WTC11 (cell line): ENCODE measurements around the gene THOP1. TPM values are rescaled to one million over a fixed set of nuclear protein-coding genes. Genes with fewer than 3 reads are reported as not detected.

Experiments
- ATAC-seq: fragments of 200-7000 bp; cut with Tn5 transposase; 2 replicates; pipeline ENCODE4 v1.10.0; 2021; ENCODE audit warnings: mild to moderate bottlenecking, moderate library complexity
- CTCF ChIA-PET: fragments of 300-600 bp; sonication (Branson Sonifier 250); formaldehyde crosslinking; loops from one replicate; lab custom pipeline; 2021; ENCODE audit warnings: antibody characterized with exemption; lab: Charles Lee
- POLR2A ChIA-PET: fragments of 350-600 bp; sonication (Branson Sonifier 250); formaldehyde crosslinking; loops from one replicate; lab custom pipeline; 2021; ENCODE audit warnings: antibody characterized with exemption; lab: Charles Lee
- DNase-seq: peaks from one replicate; pipeline ENCODE4 v3.0.0; 2021; ENCODE audit warnings: low spot score
- H3K27ac Mint-ChIP-seq: 2 replicates; pipeline ENCODE4 v1.8.0; 2021; ENCODE audit warnings: mixed read lengths
- H3K27me3 Mint-ChIP-seq: 2 replicates; pipeline ENCODE4 v1.8.0; 2021; ENCODE audit warnings: low read depth, mild to moderate bottlenecking, moderate library complexity, mixed read lengths
- H3K36me3 Mint-ChIP-seq: 2 replicates; pipeline ENCODE4 v1.8.0; 2021; ENCODE audit warnings: mixed read lengths
- H3K4me1 Mint-ChIP-seq: 2 replicates; pipeline ENCODE4 v1.8.0; 2022; ENCODE audit warnings: mixed read lengths
- H3K4me3 Mint-ChIP-seq: 2 replicates; pipeline ENCODE4 v1.8.0; 2021; ENCODE audit warnings: mild to moderate bottlenecking, moderate library complexity, mixed read lengths
- H3K9me3 Mint-ChIP-seq: 2 replicates; pipeline ENCODE4 v1.8.0; 2021; ENCODE audit warnings: mixed read lengths
- CBFB ChIP-seq: sonication (generic); formaldehyde crosslinking; IDR thresholded peaks from 2 replicates; pipeline ENCODE4 v1.8.1; 2022; ENCODE audit warnings: mild to moderate bottlenecking, low read depth, missing genetic modification reagents
- CREB1 ChIP-seq: sonication (generic); formaldehyde crosslinking; IDR thresholded peaks from 2 replicates; pipeline ENCODE4 v1.8.0; 2023; ENCODE audit warnings: mild to moderate bottlenecking, missing genetic modification reagents
- FOXJ3 ChIP-seq: sonication (generic); formaldehyde crosslinking; IDR thresholded peaks from 2 replicates; pipeline ENCODE4 v1.9.0; 2021; ENCODE audit warnings: missing genetic modification reagents, mild to moderate bottlenecking, borderline replicate concordance
- FOXP1 ChIP-seq: sonication (generic); formaldehyde crosslinking; IDR thresholded peaks from 2 replicates; pipeline ENCODE4 v1.8.0; 2022; ENCODE audit warnings: missing genetic modification reagents, mild to moderate bottlenecking, moderate library complexity, borderline replicate concordance
- GRHL2 ChIP-seq: fragments of 250-450 bp; sonication (Bioruptor Pico); IDR thresholded peaks from 2 replicates; pipeline ENCODE4 v1.8.0; 2022; ENCODE audit warnings: mild to moderate bottlenecking, moderate library complexity; ENCODE audit not compliant: insufficient replicate concordance, severe bottlenecking
- KAT7 ChIP-seq: sonication (generic); formaldehyde crosslinking; IDR thresholded peaks from 2 replicates; pipeline ENCODE4 v1.8.1; 2023; ENCODE audit warnings: missing genetic modification reagents, mild to moderate bottlenecking, borderline replicate concordance
- MXD4 ChIP-seq: fragments of 250-450 bp; sonication (Bioruptor Pico); IDR thresholded peaks from 2 replicates; pipeline ENCODE4 v1.8.0; 2021; ENCODE audit warnings: mild to moderate bottlenecking, moderate library complexity, borderline replicate concordance
- PRRX2 ChIP-seq: fragments of 250-450 bp; sonication (Bioruptor Pico); IDR thresholded peaks from 2 replicates; pipeline ENCODE4 v1.8.0; 2021; ENCODE audit warnings: mild to moderate bottlenecking
- SMAD3 ChIP-seq: sonication (generic); formaldehyde crosslinking; IDR thresholded peaks from 2 replicates; pipeline ENCODE4 v1.8.0; 2022; ENCODE audit warnings: missing genetic modification reagents, mild to moderate bottlenecking, borderline replicate concordance
- SMAD4 ChIP-seq: sonication (generic); formaldehyde crosslinking; IDR thresholded peaks from 2 replicates; pipeline ENCODE4 v1.8.0; 2022; ENCODE audit warnings: mild to moderate bottlenecking, missing genetic modification reagents
- SOX15 ChIP-seq: fragments of 250-450 bp; sonication (Bioruptor Pico); IDR thresholded peaks from 2 replicates; pipeline ENCODE4 v1.9.0; 2021; ENCODE audit warnings: mild to moderate bottlenecking
- TEAD1 ChIP-seq: sonication (generic); formaldehyde crosslinking; IDR thresholded peaks from 2 replicates; pipeline ENCODE4 v1.8.0; 2022; ENCODE audit warnings: mild to moderate bottlenecking, missing genetic modification reagents
- ZNF219 ChIP-seq: sonication (generic); formaldehyde crosslinking; IDR thresholded peaks from 2 replicates; pipeline ENCODE4 v1.8.0; 2023; ENCODE audit warnings: missing genetic modification reagents, mild to moderate bottlenecking, borderline replicate concordance
- ZNF232 ChIP-seq: sonication (generic); formaldehyde crosslinking; IDR thresholded peaks from 2 replicates; pipeline ENCODE4 v1.8.0; 2022; ENCODE audit warnings: mild to moderate bottlenecking, missing genetic modification reagents
- ZNF416 ChIP-seq: fragments of 250-450 bp; sonication (Bioruptor Pico); IDR thresholded peaks from 2 replicates; pipeline ENCODE4 v1.9.0; 2021; ENCODE audit warnings: mild to moderate bottlenecking, inconsistent platforms
- ZNF423 ChIP-seq: fragments of 250-450 bp; sonication (Bioruptor Pico); IDR thresholded peaks from 2 replicates; pipeline ENCODE4 v2.1.2; 2022; ENCODE audit warnings: mild to moderate bottlenecking, moderate library complexity
- total RNA-seq: library from RNA; stranded (reverse); gene quantifications from 3 replicates; pipeline ENCODE4 v1.2.3, GENCODE V29; 2021
- TF ChIP-seq, protein P1 (sequence below): sonication (generic); formaldehyde crosslinking; conservative IDR thresholded peaks from 2 replicates; pipeline ENCODE4 v1.8.1; 2023; ENCODE audit warnings: mild to moderate bottlenecking, low read depth, missing genetic modification reagents, moderate library complexity
- TF ChIP-seq, protein P2 (sequence below): sonication (generic); formaldehyde crosslinking; IDR thresholded peaks from 2 replicates; pipeline ENCODE4 v1.8.1; 2023; ENCODE audit warnings: mild to moderate bottlenecking, missing genetic modification reagents, moderate library complexity
- TF ChIP-seq, protein P3 (sequence below): fragments of 250-450 bp; sonication (Bioruptor Pico); conservative IDR thresholded peaks from 2 replicates; pipeline ENCODE4 v1.9.0; 2021; ENCODE audit warnings: mild to moderate bottlenecking
- TF ChIP-seq, protein P4 (sequence below): fragments of 250-450 bp; sonication (Bioruptor Pico); IDR thresholded peaks from 2 replicates; pipeline ENCODE4 v2.1.2; 2022; ENCODE audit warnings: mild to moderate bottlenecking, moderate library complexity
- TF ChIP-seq, protein P5 (sequence below): fragments of 250-450 bp; sonication (Bioruptor Pico); IDR thresholded peaks from 2 replicates; pipeline ENCODE4 v1.9.0; 2021; ENCODE audit warnings: moderate library complexity, mild to moderate bottlenecking, inconsistent platforms, borderline replicate concordance
- TF ChIP-seq, protein P6 (sequence below): sonication (generic); formaldehyde crosslinking; IDR thresholded peaks from 2 replicates; pipeline ENCODE4 v1.8.1; 2022; ENCODE audit warnings: low read depth, mild to moderate bottlenecking, moderate library complexity, missing genetic modification reagents, borderline replicate concordance
- TF ChIP-seq, protein P7 (sequence below): sonication (generic); formaldehyde crosslinking; IDR thresholded peaks from 2 replicates; pipeline ENCODE4 v1.8.1; 2023; ENCODE audit warnings: mild to moderate bottlenecking, moderate library complexity, missing genetic modification reagents
- TF ChIP-seq, protein P8 (sequence below): sonication (generic); formaldehyde crosslinking; IDR thresholded peaks from 2 replicates; pipeline ENCODE4 v1.8.0; 2022; ENCODE audit warnings: mild to moderate bottlenecking, missing genetic modification reagents
- TF ChIP-seq, protein P9 (sequence below): sonication (generic); formaldehyde crosslinking; IDR thresholded peaks from 2 replicates; pipeline ENCODE4 v1.8.0; 2022; ENCODE audit warnings: mild to moderate bottlenecking, missing genetic modification reagents

Gene THOP1
- total RNA-seq, 1 experiment from 2014 or later: 181 TPM

DNA sequence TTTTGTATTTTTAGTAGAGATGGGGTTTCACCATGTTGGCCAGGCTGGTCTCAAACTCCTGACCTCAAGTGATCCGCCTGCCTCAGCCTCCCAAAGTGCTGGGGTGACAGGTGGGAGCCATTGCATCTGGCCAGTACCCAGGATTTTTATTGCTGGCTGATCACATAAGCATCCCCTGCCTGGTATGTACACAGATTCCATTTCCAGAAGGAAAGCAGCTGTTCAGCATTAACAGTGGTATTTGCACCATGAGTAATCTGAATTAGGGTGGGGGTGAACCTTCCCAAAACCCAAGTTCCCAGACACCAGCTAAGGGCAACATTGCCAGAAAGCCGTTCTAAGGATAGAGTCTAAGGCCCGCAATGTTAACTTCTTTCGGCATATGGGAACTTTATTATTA, 63.3 kb downstream of the THOP1 start (continued):
- TF ChIP-seq, protein P1, sequence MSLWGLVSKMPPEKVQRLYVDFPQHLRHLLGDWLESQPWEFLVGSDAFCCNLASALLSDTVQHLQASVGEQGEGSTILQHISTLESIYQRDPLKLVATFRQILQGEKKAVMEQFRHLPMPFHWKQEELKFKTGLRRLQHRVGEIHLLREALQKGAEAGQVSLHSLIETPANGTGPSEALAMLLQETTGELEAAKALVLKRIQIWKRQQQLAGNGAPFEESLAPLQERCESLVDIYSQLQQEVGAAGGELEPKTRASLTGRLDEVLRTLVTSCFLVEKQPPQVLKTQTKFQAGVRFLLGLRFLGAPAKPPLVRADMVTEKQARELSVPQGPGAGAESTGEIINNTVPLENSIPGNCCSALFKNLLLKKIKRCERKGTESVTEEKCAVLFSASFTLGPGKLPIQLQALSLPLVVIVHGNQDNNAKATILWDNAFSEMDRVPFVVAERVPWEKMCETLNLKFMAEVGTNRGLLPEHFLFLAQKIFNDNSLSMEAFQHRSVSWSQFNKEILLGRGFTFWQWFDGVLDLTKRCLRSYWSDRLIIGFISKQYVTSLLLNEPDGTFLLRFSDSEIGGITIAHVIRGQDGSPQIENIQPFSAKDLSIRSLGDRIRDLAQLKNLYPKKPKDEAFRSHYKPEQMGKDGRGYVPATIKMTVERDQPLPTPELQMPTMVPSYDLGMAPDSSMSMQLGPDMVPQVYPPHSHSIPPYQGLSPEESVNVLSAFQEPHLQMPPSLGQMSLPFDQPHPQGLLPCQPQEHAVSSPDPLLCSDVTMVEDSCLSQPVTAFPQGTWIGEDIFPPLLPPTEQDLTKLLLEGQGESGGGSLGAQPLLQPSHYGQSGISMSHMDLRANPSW: no peak
- TF ChIP-seq PRRX2 (CRISPR knock-in tag) (no peak), ZNF423 (no peak), ZNF219 (CRISPR knock-in tag) (no peak), KAT7 (CRISPR knock-in tag) (no peak), ZNF232 (CRISPR knock-in tag) (no peak), CBFB (CRISPR knock-in tag) (no peak)
- TF ChIP-seq, protein P2, sequence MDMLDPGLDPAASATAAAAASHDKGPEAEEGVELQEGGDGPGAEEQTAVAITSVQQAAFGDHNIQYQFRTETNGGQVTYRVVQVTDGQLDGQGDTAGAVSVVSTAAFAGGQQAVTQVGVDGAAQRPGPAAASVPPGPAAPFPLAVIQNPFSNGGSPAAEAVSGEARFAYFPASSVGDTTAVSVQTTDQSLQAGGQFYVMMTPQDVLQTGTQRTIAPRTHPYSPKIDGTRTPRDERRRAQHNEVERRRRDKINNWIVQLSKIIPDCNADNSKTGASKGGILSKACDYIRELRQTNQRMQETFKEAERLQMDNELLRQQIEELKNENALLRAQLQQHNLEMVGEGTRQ: no peak
- TF ChIP-seq, protein P3, sequence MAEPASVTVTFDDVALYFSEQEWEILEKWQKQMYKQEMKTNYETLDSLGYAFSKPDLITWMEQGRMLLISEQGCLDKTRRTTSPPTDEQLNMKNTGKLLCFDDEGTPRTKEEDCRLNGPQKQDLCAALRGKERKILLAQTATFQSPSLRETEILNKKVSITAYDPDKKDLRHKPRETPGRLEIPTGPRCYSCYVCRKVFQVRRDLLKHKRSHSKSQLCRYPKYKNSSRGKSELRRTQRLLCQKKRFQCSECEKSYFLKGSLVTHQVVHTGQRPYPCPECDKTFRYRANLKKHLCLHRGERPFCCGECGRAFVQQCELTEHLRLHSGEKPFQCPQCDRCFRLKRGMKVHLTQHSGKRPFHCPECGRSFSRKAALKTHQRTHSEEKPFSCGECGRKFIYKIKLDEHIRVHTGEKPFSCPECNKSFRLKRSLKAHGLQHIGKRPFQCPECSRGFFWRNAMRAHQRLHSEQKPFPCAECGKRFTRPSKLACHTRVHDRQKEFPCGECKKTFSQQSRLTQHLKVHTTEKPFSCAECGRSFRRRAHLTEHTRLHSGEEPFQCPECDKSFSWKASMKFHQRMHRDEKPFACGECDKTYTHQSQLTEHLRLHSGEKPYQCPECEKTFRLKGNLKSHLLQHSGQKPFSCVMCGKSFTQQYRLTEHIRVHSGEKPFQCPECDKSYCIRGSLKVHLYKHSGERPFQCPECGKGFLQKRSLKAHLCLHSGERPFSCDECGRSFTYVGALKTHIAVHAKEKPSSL (CRISPR knock-in tag): no peak
- TF ChIP-seq, protein P4, sequence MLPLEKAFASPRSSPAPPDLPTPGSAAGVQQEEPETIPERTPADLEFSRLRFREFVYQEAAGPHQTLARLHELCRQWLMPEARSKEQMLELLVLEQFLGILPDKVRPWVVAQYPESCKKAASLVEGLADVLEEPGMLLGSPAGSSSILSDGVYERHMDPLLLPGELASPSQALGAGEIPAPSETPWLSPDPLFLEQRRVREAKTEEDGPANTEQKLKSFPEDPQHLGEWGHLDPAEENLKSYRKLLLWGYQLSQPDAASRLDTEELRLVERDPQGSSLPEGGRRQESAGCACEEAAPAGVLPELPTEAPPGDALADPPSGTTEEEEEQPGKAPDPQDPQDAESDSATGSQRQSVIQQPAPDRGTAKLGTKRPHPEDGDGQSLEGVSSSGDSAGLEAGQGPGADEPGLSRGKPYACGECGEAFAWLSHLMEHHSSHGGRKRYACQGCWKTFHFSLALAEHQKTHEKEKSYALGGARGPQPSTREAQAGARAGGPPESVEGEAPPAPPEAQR (CRISPR knock-in tag): no peak

DNA sequence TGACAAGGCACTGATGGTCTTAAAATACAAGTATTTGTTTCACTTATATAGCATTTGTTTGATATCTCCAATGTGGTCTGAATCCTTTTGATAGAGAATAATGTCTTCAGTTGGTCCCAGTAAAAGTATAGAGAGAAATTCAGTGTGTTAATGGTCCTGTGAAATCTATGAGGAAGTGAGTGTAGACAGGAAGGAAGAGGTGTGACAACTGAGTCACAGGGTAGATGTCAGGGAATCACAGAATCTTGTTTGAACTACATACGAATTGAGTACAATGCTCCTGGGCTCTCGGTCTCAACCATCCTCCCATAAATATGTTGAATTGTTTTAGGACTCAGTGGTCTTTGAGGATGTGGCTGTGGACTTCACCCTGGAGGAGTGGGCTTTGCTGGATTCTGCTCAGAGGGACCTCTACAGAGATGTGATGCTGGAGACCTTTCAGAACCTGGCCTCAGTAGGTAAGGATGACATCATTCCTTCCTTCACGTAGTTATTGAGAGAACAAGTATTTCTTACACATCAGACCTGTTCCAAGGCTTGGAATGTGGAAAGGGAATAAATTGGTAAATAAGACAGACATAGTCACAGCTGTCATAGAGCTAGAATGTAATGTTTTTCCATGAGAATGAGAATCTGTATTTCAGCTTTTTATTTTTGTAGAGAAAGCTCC, 65.1 kb downstream of the THOP1 start:
- no peak overlapping the region for H3K27ac Mint-ChIP-seq
- TF ChIP-seq SOX15 (CRISPR knock-in tag): no peak
- TF ChIP-seq, protein P5, sequence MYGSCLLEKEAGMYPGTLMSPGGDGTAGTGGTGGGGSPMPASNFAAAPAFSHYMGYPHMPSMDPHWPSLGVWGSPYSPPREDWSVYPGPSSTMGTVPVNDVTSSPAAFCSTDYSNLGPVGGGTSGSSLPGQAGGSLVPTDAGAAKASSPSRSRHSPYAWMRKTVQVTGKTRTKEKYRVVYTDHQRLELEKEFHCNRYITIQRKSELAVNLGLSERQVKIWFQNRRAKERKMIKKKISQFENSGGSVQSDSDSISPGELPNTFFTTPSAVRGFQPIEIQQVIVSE (CRISPR knock-in tag): no peak
- TF ChIP-seq, protein P6, sequence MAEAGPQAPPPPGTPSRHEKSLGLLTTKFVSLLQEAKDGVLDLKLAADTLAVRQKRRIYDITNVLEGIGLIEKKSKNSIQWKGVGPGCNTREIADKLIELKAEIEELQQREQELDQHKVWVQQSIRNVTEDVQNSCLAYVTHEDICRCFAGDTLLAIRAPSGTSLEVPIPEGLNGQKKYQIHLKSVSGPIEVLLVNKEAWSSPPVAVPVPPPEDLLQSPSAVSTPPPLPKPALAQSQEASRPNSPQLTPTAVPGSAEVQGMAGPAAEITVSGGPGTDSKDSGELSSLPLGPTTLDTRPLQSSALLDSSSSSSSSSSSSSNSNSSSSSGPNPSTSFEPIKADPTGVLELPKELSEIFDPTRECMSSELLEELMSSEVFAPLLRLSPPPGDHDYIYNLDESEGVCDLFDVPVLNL (CRISPR knock-in tag): no peak
- no peak for TF ChIP-seq CREB1 (CRISPR knock-in tag)
- TF ChIP-seq MXD4: no peak
- TF ChIP-seq SMAD4 (CRISPR knock-in tag): no peak
- no peak for TF ChIP-seq GRHL2 (CRISPR knock-in tag)
- TF ChIP-seq, protein P7, sequence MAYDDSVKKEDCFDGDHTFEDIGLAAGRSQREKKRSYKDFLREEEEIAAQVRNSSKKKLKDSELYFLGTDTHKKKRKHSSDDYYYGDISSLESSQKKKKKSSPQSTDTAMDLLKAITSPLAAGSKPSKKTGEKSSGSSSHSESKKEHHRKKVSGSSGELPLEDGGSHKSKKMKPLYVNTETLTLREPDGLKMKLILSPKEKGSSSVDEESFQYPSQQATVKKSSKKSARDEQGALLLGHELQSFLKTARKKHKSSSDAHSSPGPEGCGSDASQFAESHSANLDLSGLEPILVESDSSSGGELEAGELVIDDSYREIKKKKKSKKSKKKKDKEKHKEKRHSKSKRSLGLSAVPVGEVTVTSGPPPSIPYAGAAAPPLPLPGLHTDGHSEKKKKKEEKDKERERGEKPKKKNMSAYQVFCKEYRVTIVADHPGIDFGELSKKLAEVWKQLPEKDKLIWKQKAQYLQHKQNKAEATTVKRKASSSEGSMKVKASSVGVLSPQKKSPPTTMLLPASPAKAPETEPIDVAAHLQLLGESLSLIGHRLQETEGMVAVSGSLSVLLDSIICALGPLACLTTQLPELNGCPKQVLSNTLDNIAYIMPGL (CRISPR knock-in tag): no peak
- TF ChIP-seq, protein P8, sequence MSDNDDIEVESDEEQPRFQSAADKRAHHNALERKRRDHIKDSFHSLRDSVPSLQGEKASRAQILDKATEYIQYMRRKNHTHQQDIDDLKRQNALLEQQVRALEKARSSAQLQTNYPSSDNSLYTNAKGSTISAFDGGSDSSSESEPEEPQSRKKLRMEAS (CRISPR knock-in tag): no peak
- no peak for TF ChIP-seq FOXP1
- TF ChIP-seq, protein P9, sequence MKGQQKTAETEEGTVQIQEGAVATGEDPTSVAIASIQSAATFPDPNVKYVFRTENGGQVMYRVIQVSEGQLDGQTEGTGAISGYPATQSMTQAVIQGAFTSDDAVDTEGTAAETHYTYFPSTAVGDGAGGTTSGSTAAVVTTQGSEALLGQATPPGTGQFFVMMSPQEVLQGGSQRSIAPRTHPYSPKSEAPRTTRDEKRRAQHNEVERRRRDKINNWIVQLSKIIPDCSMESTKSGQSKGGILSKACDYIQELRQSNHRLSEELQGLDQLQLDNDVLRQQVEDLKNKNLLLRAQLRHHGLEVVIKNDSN (CRISPR knock-in tag): no peak
- no peak for TF ChIP-seq TEAD1 (CRISPR knock-in tag)
- no peak for TF ChIP-seq SMAD3 (CRISPR knock-in tag)
- TF ChIP-seq ZNF416 (CRISPR knock-in tag): no peak
- TF ChIP-seq FOXJ3 (CRISPR knock-in tag): no peak

More for the DNA sequence above, 65.1 kb downstream of the THOP1 start:
- Mint-ChIP-seq H3K4me1 (no peaks in the 10 kb centered on the region), H3K36me3 (peaks cover 69% of the 10 kb centered on the region), H3K27me3 (peaks cover 8% of the 10 kb centered on the region), H3K9me3 (peaks cover 67% of the 10 kb centered on the region), H3K4me3 (no peak overlapping the region)
- no peak for DNase-seq
- no peak for ATAC-seq
- ChIA-PET CTCF (interaction anchor here (1.2 kb wide), 1 partner anchor 9 kb away, joined by 5 read pairs; the partner anchor contains the start of gene ZNF555), POLR2A (interaction anchor here (0.7 kb wide), 1 partner anchor 39 kb away, joined by 3 read pairs; no protein-coding TSS in a partner anchor)
